ENCODE results near the gene CHCHD6.

Gene CHCHD6

GRCh38 chr3:126994661-126995245 is 290.7 kb downstream of the CHCHD6 start:
- no peak for DNase-seq (ENCODE audit: low read depth)

- no peak for DNase-seq (ENCODE audit: low read depth)
These were observed 291.3 kb downstream of the CHCHD6 start for GRCh38 chr3:126995254-126995780.

GRCh38 chr3:126995926-126996512 is 292.0 kb downstream of the CHCHD6 start:
- DNase-seq (ENCODE audit: low read depth), result no peak

- DNase-seq (ENCODE audit: low read depth), result no peak
These were observed 292.9 kb downstream of the CHCHD6 start for GRCh38 chr3:126996905-126997304.

- DNase-seq (ENCODE audit: low read depth), result no peak
These were observed 293.5 kb downstream of the CHCHD6 start for GRCh38 chr3:126997455-126998038.

- no peak for DNase-seq (ENCODE audit: low read depth)
These were observed 294.3 kb downstream of the CHCHD6 start for GRCh38 chr3:126998320-126998719.

GRCh38 chr3:126998728-126999127 is 294.7 kb downstream of the CHCHD6 start:
- DNase-seq (ENCODE audit: low read depth), result no peak

GRCh38 chr3:126999383-126999782 is 295.3 kb downstream of the CHCHD6 start:
- DNase-seq (ENCODE audit: low read depth), result no peak

- DNase-seq (ENCODE audit: low read depth), result no peak
These were observed 296.1 kb downstream of the CHCHD6 start for GRCh38 chr3:127000119-127000518.

- DNase-seq (ENCODE audit: low read depth), result no peak
These were observed 296.7 kb downstream of the CHCHD6 start for GRCh38 chr3:127000761-127001160.

- no peak for DNase-seq (ENCODE audit: low read depth)
These were observed 297.6 kb downstream of the CHCHD6 start for GRCh38 chr3:127001486-127002194.

- DNase-seq (ENCODE audit: low read depth), result no peak
These were observed 298.4 kb downstream of the CHCHD6 start for GRCh38 chr3:127002195-127003174.

- DNase-seq (ENCODE audit: low read depth), result no peak
These were observed 299.1 kb downstream of the CHCHD6 start for GRCh38 chr3:127003175-127003555.

- no peak for DNase-seq (ENCODE audit: low read depth)
These were observed 299.7 kb downstream of the CHCHD6 start for GRCh38 chr3:127003601-127004280.

GRCh38 chr3:127004641-127005397 is 300.8 kb downstream of the CHCHD6 start:
- no peak for DNase-seq (ENCODE audit: low read depth)

GRCh38 chr3:127005864-127006500 is 301.9 kb downstream of the CHCHD6 start:
- no peak for DNase-seq (ENCODE audit: low read depth)

GRCh38 chr3:127006781-127007436 is 302.9 kb downstream of the CHCHD6 start:
- DNase-seq (ENCODE audit: low read depth), result no peak

GRCh38 chr3:127008236-127008635 is 304.2 kb downstream of the CHCHD6 start:
- no peak for DNase-seq (ENCODE audit: low read depth)

- DNase-seq (ENCODE audit: low read depth), result no peak
These were observed 305.5 kb downstream of the CHCHD6 start for GRCh38 chr3:127009531-127009930.

Data from T follicular helper cell (primary cell).